Upper lobe of right lung (tissue), 1 donor: ENCODE data around the gene PPP2R5C. TPM values are rescaled to one million over a fixed set of nuclear protein-coding genes. Genes with fewer than 3 reads are reported as not detected.
A peak's percentile ranks its signal among the peaks of the same experiment; 100 is the strongest.

ENCODE experiments used
- ATAC-seq: fragments of 200-7000 bp; cut with Tn5 transposase; one replicate; pipeline ENCODE4 v1.9.1; 2020; ENCODE audit warnings: mild to moderate bottlenecking, moderate library complexity
- DNase-seq: peaks from one replicate; pipeline ENCODE4 v3.0.0-alpha.2; 2020
- H3K27ac ChIP-seq: fragments of 200-600 bp; one replicate; pipeline ENCODE4 v1.8.0; 2022
- H3K27me3 ChIP-seq: fragments of 200-600 bp; one replicate; pipeline ENCODE4 v1.8.0; 2022; ENCODE audit warnings: mild to moderate bottlenecking
- H3K36me3 ChIP-seq: fragments of 200-600 bp; one replicate; pipeline ENCODE4 v1.8.0; 2022
- H3K4me1 ChIP-seq: fragments of 200-600 bp; one replicate; pipeline ENCODE4 v1.8.0; 2022
- H3K4me3 ChIP-seq: fragments of 200-600 bp; one replicate; pipeline ENCODE4 v1.8.0; 2022; ENCODE audit warnings: mild to moderate bottlenecking
- H3K9me3 ChIP-seq: fragments of 200-600 bp; one replicate; pipeline ENCODE4 v1.8.0; 2022
- CTCF ChIP-seq: fragments of 200-600 bp; IDR thresholded peaks from one replicate; pipeline ENCODE4 v1.8.0; 2022; ENCODE audit warnings: antibody characterized with exemption
- intact Hi-C: fragments of 100-400 bp; cut with DNase I; formaldehyde crosslinking; loops from one replicate; pipeline ENCODE4 v1.11.0; 2022
- total RNA-seq: library from RNA; stranded (reverse); fragmentation: NEBNext Ultra II Directional; extraction: Animal tissue kit (Norgen Biotek cat#: 25700); gene quantifications from one replicate; pipeline ENCODE4 v1.2.1, GENCODE V29; 2021
- donor health status: DM: no; HTN: yes; CAD: no; lungs with severe emphysema.

The PPP2R5C gene
- total RNA-seq, 1 donor from 2014 or later = 165 TPM

- H3K27ac ChIP-seq = no peak overlapping the region
- no peaks in the 10 kb centered on the region for H3K4me1 ChIP-seq
- ATAC-seq (no peak), DNase-seq (no peak)
- H3K27me3 ChIP-seq = peaks cover 4% of the 10 kb centered on the region
- H3K4me3 ChIP-seq = no peak overlapping the region
- TF ChIP-seq CTCF = no peak
- intact Hi-C loops = no loop called here
- no peaks in the 10 kb centered on the region for H3K36me3 ChIP-seq
- no peaks in the 10 kb centered on the region for H3K9me3 ChIP-seq
Observed at GRCh38 chr14:101755591-101756324, 5.8 kb upstream of the PPP2R5C start.

GRCh38 chr14:101757064-101757838, 4.3 kb upstream of the PPP2R5C start:
- DNase-seq (no peak), ATAC-seq (no peak)
- intact Hi-C loops = no loop called here
- Histone ChIP-seq H3K27ac (no peak overlapping the region), H3K4me3 (no peak overlapping the region), H3K9me3 (no peaks in the 10 kb centered on the region), H3K27me3 (peaks cover 4% of the 10 kb centered on the region), H3K36me3 (no peaks in the 10 kb centered on the region), H3K4me1 (no peaks in the 10 kb centered on the region)
- no peak for TF ChIP-seq CTCF

GRCh38 chr14:101757839-101758211, 3.7 kb upstream of the PPP2R5C start:
- no peaks in the 10 kb centered on the region for H3K36me3 ChIP-seq
- H3K27ac ChIP-seq = no peak overlapping the region
- no peak for ATAC-seq
- no peak overlapping the region for H3K4me3 ChIP-seq
- H3K4me1 ChIP-seq = peaks cover 5% of the 10 kb centered on the region
- no peak for DNase-seq
- intact Hi-C loops = no loop called here
- no peaks in the 10 kb centered on the region for H3K9me3 ChIP-seq
- no peak for TF ChIP-seq CTCF
- no peaks in the 10 kb centered on the region for H3K27me3 ChIP-seq

GRCh38 chr14:101758913-101759593, 2.5 kb upstream of the PPP2R5C start:
- Histone ChIP-seq H3K4me3 (no peak overlapping the region), H3K36me3 (no peaks in the 10 kb centered on the region), H3K9me3 (no peaks in the 10 kb centered on the region), H3K4me1 (peaks cover 12% of the 10 kb centered on the region), H3K27me3 (no peaks in the 10 kb centered on the region), H3K27ac (no peak overlapping the region)
- intact Hi-C loops = no loop called here
- no peak for TF ChIP-seq CTCF
- DNase-seq (no peak), ATAC-seq (no peak)

- peak overlapping the region; percentile 93 for H3K27ac ChIP-seq
- peak overlapping the region; percentile 94 for H3K4me3 ChIP-seq
- no peaks in the 10 kb centered on the region for H3K9me3 ChIP-seq
- no peaks in the 10 kb centered on the region for H3K27me3 ChIP-seq
- peaks cover 12% of the 10 kb centered on the region for H3K4me1 ChIP-seq
- ATAC-seq (peak; percentile 91), DNase-seq (peak; percentile 99)
- H3K36me3 ChIP-seq = peaks cover 2% of the 10 kb centered on the region
- intact Hi-C loops = no loop called here
- no peak for TF ChIP-seq CTCF
Observed at GRCh38 chr14:101760138-101761011, 1.1 kb upstream of the PPP2R5C start.
